Fibroblast of pulmonary artery (primary cell): ENCODE measurements around the gene FGF7.
A peak's percentile ranks its signal among the peaks of the same experiment; 100 is the strongest.

Experiments
- DNase-seq: peaks from one replicate; pipeline ENCODE4 v3.0.0-alpha.2; 2010; ENCODE audit warnings: low read depth
- H3K4me3 ChIP-seq: replicated peaks from 2 replicates; pipeline ENCODE4 v1.5.1; 2011; ENCODE audit warnings: low read depth, mild to moderate bottlenecking, control low read depth, low read length, moderate library complexity
- CTCF ChIP-seq: IDR thresholded peaks from 2 replicates; pipeline ENCODE4 v1.5.1; 2011; ENCODE audit warnings: mild to moderate bottlenecking, control low read depth, low read length, inconsistent platforms; ENCODE audit errors: missing control alignments

The FGF7 gene

GRCh38 chr15:49438962-49439631 lies 16.1 kb downstream of the FGF7 start:
- no peak overlapping the region for H3K4me3 ChIP-seq
- no peak for TF ChIP-seq CTCF
- DNase-seq = peak; percentile 47

DNA sequence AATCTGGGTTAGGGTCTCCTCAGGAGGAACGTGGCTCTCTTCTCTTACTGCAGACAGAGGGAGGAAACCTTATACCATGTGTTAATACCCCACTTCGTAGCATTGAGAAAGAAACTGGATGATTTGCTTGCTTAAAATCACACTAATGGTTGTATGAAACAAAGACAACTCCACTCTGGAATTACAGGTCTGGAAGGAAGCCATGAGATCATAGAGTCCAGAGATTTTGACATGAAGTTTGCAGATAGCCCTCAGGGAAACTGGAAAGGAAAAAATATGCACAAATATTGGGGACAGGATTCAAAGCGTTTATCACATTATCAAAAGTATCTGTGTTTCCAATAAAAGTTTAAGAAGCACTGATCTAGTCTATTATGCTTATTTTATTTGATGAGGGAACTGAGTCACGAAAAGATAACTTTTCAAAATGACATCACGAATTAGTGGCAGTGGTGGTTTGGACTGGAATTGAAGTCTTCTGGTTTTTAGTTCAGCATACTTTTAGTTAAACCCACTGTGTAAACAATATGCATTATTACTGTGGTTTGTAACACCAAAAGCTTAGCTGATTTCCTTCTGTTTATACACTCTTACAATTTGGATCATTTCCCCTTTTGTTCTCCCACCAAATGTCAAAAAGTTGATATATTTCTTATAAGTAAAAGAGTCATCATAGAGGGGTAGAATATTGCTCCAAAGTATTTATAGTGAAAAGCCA lies 16.8 kb downstream of the FGF7 start:
- no peak overlapping the region for H3K4me3 ChIP-seq
- DNase-seq = no peak

GRCh38 chr15:49441356-49441755 lies 18.3 kb downstream of the FGF7 start:
- H3K4me3 ChIP-seq = no peak overlapping the region
- no peak for DNase-seq
- no peak for TF ChIP-seq CTCF

More for the DNA sequence above, 16.8 kb downstream of the FGF7 start:
- TF ChIP-seq CTCF = no peak

DNA sequence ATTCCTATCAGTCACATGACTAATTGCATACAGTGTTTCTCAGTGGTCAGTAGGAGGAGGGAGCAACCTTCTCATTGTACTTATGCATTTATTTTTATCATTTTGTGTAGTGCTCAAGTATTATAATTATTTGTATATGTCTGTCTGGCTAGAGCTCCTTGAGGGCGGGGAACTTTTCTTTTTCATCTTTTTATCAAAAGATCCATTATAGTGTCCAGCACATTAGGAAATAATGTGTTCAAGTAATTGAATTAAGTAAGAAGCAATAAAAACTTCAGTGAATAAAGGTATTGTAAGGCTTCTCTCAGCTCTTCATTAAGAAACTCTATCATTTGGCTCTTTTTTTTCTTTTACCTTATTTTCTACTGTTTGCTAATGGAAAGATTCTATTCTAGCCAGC lies 18.8 kb downstream of the FGF7 start:
- TF ChIP-seq CTCF = no peak
- DNase-seq = no peak
- no peak overlapping the region for H3K4me3 ChIP-seq

DNA sequence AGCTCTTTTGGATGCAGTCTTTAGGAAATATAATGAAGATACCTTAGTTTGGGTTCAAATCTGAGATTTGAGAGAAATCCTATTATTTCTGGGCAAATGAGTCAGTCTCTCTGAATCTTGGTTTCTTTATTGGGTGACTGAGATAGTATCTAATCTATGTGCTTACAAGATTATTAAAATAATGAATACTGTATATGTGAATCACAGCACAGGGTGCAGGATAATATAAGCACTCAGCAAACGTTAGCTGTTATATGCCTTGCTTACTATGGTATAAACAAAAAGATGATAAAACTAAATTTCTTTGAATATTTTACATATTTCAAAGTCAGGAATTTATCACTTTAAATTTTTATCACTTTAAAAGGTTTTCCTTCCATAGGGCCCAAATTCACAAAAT lies 29.6 kb downstream of the FGF7 start:
- H3K4me3 ChIP-seq = no peak overlapping the region
- no peak for DNase-seq
- no peak for TF ChIP-seq CTCF

DNA sequence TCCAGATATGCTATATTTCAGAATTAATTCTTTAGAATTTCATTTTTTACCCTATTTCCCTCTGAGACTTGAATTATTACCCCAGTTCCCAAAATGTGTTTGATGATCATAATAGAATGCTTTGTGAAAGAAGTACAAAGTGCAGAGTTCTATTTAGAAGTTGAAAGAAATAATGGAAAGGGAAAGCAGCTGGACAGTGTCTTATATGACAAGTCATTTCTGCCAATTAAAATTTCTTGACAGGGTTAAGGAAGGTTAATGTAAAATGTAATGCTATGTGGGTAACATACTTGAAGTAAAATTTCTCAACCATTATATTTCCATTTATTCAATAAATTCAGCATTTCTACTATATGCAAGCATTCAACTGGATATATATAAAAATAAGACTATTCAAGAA lies 33.1 kb downstream of the FGF7 start:
- no peak for DNase-seq
- no peak for TF ChIP-seq CTCF
- no peak overlapping the region for H3K4me3 ChIP-seq

GRCh38 chr15:49458145-49458544 lies 35.1 kb downstream of the FGF7 start:
- DNase-seq = no peak
- H3K4me3 ChIP-seq = no peak overlapping the region
- TF ChIP-seq CTCF = no peak
